ENCODE results near the gene KIFAP3.

KIFAP3 gene

DNA sequence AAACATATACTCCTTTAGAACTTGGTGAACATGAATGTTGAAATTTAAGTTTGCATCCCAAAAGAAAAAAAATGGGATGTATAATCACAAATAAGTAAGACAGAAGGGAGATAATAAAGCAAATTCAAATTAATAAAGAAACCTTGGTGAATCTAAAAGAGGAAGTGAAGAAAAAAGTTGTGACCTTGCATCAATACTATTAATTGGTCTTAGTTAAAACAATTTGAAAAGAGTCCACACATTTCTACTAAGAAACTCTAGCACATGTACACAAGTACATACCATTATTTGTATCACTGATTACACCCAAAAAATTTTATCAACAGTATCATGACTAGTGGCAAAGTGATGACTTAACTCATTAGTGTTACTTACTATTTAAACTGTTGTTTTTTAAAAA is 100.4 kb downstream of the KIFAP3 start:
- DNase-seq = no peak

DNA sequence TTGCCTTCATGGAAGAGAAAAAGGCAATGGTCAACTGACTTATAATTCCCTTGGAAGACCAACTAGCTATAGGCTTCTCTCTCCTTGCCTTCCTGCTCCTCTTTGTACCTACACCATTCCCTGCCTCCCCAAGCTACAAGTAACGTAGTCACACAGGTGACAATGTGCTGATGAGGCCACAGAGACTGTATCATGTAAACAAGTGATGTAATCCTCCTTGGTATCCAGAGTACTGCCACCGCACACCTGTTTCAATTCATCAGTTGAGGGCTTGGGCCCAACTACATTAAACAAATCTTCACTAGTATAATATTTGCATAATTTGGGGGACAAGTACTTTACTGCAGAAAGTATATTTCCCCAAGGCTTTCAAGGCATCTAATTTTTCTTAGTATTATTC is 104.4 kb downstream of the KIFAP3 start:
- no peak for DNase-seq

DNA sequence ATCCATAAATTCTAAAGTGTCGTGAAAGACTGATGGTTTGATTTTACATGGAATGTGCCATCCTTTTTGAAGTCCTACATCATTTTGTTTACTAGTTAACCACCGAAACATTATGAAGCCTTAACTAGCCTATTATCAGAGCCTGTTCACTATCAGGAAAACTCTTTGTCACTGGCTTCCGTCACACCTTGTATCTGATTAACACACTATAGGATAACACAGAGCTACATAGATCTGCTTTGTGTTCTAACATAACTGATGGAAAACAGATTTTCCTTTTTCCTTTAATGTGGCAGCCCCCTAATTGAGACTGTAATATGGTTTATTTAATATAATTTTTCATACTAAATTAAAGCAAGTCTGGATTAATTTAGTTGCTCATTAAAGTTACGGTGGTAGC is 106.3 kb downstream of the KIFAP3 start:
- no peak for DNase-seq

DNA sequence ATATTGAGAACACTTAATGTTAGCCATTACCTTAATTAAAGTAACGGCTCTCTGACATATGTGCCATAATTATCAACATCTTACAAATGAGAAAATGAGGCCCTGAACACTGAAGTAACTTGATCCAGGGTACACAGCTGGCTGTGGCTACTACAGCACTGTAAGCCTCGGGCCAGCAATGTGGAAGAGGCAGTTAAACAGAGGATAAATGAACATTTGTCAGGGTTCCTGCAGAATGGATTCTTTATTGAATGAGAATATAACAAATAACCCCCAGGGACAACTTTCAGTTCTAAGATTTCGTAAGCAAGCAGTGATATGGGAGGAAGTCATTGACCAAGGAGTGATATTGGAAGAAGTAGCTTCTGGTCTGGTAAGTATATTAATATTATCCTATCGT is 110.3 kb downstream of the KIFAP3 start:
- DNase-seq = no peak

DNA sequence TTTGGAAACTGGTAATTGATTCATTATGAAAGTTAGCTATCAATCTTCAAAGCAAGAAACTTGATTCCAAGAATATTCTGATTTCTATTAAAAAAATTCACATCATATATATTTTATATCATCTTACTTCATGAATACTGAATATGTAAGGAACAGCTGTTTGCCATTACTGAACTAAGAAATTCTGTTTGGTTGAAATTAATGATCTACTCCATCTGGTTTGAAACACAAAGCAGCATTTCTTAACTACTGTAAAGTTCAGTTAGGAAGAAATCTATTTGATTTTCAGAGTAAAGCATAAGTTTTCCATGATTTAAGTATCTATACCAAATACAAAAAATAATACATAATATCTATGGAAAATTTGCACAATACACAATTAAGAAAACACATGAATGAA is 114.8 kb downstream of the KIFAP3 start:
- no peak for DNase-seq

DNA sequence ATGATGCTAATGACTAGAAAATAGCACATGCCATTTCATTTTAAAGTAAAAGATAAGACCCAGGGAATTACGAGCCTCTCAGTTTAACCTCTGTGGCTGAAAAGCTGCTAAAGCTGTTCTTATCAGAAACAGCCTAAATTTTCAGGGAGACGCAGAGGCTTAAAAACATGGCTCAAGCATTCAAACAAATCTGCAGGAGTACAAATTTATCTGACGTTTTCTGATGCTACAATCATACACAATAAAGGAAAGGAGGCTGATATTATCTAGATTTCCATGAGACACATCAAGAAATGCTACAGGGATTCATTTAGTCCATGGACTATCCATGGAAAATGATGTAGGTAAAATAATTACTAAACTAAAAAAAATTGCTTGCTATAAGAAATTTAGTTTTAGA is 115.5 kb downstream of the KIFAP3 start:
- no peak for DNase-seq

DNA sequence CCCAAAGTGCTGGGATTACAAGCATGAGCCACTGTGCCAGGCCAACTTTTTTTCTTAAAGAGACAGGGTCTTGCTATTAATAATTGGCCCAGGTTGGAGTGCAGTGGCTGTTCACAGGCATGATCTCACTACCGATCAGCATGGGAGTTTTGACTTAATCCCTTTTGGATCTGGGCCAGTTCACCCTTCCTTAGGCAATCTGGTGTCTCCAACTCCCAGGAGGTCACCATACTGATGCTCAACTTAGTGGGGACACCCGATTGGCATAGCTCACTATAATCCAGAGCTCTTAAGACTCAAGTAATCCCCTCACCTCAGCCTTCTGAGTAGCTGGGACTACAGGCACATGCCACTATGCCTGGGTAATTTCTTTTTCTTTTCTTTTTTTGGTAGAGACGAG is 116.6 kb downstream of the KIFAP3 start:
- DNase-seq = no peak

DNA sequence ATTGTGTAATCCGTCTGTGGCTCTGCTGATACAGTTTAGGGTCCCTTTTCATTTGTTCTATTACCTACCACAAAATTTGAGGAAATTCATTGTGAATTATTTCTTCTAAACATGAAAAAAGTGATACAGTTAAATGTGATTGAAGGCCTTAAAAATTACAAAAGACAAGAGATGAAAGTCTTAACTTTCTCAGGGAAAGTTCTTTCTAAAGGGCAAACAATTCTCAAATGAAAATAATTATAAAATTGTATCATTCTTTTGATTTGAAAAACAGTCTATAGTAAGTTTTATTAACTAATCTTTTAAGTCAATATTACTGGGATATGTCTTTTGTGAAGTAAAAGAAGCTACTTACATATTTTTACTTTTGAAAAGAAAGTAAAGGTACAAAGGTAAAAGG is 123.4 kb downstream of the KIFAP3 start:
- DNase-seq = no peak

DNA sequence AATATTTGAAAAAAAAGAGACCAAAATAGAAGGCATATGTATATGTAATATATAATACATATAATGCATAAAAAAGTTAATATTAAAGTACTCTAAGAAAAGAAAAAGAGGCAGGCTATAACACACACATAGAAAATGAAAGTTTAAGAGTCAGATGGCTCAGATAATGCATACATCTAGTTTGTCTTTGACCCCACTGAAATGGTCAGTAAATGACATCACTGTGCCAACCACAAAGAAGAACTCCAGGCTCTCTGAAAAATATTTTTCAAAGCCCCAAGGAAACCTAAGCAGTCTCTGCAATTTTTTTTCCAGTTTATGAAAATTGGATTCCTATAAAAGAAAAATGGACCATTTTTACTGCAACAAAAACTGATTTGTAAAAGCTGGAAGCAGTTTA is 125.4 kb downstream of the KIFAP3 start:
- DNase-seq = no peak

DNA sequence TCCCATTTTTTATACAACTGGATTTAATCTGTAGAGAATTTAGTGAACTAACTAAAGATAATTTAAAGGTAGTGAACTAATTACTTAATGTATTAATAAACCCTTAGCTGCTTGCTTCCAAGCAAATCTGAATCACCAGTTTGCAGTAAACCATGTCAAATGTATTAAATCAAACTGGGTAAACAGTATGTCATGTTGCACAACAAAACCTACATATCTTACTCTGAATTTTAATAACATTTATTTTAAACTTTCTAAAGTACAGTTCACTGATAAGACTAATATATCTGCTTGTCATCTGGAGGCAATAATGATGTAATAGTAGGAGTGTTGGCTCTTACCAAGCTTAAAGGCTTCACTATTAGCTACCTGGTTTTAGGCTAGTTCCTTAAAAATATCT is 128.3 kb downstream of the KIFAP3 start:
- no peak for DNase-seq

DNA sequence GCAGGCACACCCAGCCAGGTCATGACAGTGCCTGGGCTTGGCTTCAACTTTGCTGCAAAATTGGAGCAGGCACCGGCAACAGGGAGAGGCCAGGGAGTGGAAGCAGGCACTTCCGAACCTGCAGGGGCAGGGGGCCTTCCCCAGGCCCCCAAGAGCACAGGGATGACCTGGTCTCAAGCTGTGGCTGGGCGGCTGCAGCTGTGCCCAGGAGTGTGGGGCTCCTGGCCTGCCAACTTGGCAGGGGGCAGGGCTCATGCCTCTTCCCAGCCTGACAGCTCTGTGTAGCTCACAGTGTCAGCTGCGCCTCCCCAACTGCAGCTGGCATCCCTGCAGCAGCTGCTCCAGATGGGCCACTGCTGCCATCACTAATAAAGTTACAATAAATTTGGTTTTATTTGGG is 129.3 kb downstream of the KIFAP3 start:
- DNase-seq = no peak

DNA sequence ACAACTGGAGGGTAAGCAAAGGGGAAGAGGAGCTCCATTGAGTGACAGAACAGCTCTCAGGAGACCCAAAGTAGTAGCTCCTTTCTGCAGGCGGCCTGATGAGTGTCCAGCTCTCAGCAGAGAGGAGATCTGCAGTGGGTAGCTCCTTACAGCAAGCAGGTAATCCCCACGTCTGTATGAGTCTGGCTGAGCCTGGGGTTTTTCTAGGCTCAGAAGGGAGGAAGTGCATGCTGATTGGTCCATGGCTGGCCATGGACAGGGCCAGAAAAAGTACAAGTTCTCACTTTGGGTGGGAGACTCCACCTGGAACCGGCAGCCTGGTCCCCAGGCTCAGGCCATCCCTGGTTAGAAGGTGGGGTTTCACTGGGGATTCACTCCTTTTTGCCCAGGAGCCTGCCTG is 129.9 kb downstream of the KIFAP3 start:
- no peak for DNase-seq

DNA sequence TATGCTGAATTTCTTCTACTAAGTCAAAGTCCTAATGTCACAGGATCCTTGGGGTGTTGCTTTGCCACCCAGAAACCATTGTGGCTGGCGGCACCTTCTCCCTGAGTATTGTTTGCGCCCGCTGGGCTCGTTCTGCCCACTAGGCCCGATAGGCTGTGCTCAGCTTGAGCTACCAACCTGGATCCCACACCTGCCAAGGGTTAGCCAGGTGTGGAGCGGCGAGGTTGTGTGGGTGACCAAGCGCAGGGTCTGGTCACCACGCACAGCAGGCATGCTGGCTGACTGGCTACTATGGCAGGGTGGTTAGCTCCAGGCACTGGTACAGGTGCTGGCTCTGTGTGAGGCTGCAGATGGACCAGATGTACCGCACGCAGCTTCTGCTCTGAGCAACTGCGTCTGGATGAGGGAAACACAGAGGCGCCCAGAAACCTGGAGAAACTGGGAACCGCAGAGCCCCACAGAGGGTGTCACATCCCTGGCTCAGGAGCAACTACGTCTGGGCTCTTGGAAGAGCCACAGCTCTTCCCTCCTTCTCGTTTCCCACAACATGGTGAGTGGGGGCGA is 130.4 kb downstream of the KIFAP3 start:
- no peak for DNase-seq

DNA sequence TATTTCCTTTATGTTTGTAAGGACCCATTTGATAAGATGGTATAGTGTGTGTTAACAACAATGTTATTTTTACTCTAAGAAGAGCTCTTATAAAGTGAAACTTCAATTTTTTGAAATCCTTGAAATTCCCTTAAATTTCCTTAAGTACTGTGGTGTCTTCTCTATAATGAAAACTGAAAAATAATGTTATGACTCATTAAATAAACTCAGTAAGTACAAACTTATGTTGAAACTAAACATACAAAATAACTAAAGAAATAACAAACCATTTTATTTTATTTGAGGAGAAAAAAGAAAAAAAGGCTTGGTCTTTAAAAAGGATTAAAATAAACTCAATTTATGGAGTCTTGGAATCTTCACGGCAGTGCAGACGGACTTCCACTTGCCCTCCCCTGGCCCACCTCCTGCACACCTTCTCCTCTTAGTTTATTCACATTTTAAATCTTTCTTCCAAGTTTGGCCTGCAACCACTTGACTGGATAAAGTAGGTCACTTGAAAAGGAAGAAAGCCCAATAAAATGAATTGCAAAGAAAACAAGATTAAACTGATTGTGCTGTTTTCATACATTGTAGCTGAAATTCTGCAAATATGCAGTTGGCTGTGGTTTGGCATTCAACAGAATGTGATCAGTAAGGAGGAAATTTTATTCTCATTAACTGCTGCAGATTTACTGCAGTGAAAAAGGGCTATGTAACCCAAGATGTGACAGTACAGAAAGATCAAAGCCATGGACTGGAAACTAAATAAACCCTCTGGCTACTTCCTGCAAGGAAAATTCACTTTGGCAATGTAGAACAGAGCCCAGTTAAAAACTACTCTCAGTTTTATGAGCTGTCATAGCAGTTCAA is 132.3 kb downstream of the KIFAP3 start:
- DNase-seq = no peak

DNA sequence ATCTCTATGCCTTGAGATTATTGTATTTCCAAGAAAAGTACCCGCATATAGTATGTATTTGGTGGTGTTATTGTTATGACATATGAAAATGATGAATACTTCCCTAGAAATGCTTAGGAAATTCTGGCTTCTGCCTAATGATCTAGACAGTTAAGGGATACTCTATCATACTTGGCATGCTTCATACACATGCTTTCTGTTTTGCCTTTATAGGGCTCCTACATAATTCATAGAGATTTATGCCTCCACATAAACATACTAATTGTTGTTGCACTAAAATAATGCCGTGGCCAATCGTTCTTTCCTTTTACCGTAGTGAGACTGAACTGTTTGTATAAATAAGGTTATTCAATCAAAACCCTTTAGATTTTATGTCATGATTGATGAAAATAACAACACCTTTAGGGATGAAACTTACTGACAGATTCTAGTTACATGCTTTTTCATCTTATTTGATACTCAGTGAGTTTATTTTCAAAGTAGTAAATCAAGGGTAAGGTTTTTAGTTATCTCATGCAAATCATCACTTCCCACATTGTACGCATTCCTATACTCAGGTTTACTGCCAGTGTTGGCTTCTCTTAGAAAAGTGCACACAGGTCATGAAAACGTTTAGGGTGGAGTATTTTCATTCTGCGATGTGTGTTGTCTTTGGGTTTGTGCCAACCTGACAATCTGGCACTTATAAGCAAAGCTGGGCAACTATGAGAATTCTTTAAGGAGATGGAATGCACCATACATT is 140.3 kb downstream of the KIFAP3 start:
- DNase-seq = no peak

DNA sequence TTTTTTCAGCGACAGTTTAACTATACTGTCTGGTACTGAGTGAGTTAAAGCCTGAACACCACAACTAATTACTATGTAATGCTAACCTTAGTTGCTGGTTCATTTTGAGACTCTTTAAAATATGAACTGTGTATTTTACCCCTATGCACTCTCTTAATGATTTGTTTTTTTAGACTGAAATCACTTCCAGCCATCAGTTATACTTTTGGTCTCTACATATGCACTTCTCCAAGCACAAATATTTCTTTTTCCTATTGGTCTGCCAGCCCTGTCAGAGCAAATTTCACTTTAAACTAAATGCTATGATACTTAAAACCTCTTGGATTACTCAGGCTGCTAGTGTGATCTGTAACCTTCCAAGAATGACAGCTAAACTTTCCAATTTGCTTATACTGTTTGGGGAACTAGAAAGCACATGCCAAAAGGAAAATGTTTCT is 142.7 kb downstream of the KIFAP3 start:
- no peak for DNase-seq

DNA sequence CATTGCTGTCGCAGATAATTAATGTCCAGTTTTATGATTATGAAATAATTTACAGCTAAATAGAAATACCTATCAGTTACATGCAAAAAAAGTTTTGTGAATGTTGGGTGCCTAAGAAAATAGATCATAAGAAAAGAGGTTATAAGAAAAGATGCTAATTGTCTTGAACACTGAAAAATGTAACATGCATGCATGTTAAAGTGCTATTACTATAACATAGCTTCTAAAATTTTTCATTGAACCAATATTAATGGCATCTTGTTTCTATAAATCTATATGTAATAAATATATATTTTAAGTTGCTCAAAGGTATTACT is 145.3 kb downstream of the KIFAP3 start:
- no peak for DNase-seq

DNA sequence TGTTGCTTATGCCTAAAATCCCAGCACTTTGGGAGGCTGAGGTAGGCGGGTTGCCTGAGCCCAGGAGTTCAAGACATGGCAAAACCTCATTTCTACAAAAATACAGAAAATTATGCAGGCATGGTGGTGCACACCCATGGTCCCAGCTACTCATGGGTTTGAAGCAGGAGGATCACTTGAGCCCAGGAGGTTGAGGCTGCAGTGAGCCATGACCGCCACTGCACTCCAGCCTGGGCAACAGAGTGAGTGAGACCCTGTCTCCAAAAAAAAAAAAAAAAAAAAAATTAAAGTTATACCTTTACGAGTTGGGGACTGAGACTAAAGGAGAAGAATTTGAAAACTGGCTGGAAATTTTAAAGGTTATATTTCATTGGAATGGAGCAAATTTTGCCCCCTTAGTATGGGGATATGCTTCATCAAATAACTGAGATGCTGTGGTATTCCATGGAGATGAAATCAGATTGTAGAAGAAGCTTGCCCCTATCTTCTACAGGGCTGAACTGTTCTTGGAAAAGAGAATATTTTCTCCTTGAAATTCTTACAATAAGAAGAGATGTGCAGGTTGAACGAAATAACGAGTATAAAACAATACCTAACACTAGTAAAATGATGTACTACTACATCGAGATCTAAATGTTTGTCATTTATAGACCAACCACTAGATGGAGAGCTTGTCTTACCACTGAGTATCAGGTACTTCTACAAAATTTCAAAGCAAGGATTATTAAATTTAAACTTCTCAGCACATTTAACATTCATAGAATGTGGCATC is 145.9 kb downstream of the KIFAP3 start:
- no peak for DNase-seq

DNA sequence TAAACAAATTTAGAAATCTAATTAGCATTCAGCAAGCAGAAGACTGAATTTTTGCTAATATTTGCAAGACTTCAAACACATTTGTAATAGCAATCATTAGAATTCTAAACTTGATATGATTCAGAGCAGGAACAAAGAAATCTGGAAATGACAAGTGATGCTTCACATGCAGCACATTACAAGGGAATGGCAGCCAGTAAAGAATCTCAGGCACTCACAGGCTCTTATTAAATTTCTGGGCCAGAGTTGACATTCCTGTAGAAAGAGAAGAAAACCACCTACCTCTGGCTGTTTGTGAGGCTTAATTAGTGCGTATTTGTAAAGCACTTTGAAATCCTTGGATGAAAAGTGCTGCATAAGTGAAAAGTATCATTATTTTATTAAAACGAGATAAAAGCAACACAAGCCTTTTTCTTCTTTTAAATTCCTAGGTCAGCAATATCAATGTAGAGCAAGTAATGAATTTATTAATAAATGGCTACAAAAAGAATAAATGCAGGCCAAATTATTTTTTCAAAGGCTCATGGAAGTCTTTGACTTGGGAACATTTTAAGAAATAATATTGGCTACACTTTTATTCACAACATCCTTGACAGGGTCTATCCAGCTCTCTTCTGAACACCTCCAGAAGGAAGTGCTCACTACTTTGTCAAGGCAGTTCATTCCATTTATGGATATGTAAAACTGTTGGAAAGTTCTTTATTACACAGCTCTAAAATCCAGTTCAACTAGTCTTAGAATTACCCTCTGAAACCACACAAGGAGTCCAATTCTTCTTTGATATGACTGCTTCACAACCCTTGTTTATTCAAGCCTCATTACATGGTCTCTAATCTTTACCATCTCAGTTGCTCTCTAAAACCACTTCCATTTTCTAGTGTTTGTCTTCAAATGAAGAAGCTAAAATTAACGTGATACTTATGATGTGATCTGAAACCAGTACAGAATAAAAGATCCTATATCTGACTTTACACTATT is 148.7 kb downstream of the KIFAP3 start:
- no peak for DNase-seq

DNA sequence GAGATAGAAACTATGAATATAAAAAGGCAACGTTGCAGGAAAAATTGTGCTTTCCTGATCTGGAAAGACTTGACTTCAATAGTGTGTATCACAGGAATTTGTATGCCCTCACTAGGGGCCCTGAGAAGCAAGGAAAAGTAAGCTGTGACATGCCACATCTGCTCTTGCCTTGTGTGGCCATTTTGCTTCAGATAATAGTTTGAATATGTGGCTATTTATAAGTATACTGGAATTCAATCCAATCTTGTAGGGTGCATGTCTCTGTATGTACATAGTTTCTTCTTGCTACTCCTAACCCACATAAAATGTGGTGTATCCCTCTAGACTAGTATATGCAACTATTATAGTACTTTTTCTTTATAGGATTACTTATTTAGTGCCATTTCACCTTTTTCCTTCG is 149.7 kb downstream of the KIFAP3 start:
- no peak for DNase-seq

DNA sequence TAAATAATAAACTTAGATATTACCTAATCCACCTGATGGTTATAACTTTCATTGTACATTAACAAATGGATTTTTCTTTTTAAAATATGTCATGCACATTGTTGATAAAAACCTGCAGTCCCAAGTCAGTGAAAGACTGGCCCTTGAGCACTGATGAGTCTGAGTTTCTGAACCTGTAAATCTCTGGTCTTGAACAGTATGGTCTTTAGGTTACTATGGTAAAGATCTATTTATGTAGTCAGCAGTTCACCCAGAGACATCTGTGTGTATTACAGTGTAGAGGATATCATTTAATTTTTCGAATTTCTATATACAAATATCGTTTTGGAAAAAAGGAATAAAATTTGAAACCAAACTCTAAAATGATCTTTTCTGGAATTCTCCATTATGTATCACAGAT is 150.4 kb downstream of the KIFAP3 start:
- DNase-seq = no peak

DNA sequence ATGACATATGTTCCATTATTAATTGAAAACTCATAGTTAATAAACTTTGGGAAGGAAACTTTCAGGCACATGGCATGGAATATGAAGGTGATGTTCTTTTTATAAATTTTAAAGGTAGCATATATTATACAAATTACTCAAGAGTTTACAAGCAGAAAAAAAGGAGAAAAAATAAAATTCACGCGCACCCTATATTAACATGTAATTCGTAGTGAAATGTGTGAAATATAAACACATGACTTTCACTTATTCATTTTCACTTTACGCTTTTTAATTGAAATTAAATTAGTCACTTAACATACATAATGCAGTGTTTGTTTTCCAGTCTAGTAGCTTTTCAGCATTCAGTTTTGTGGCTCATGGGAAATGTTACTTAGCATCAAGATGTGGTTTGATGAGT is 153.4 kb downstream of the KIFAP3 start:
- no peak for DNase-seq
